GM06990 (cell line): ENCODE data around the gene TTC33.

Source experiments
- DNase-seq: peaks from one replicate; pipeline ENCODE4 v3.0.0-alpha.2; 2011; ENCODE audit not compliant: insufficient read length; ENCODE audit errors: extremely low read depth
- H3K27me3 ChIP-seq: replicated peaks from 2 replicates; pipeline ENCODE4 v1.6.0; 2011; ENCODE audit warnings: low read length; ENCODE audit not compliant: control insufficient read depth, insufficient read depth
- H3K36me3 ChIP-seq: 2 replicates; pipeline ENCODE4 v1.5.1; 2011; ENCODE audit warnings: low read length; ENCODE audit not compliant: control insufficient read depth, insufficient read depth
- H3K4me3 ChIP-seq: replicated peaks from 2 replicates; pipeline ENCODE4 v1.5.1; 2011; ENCODE audit warnings: low read depth, mild to moderate bottlenecking, control low read depth, low read length
- CTCF ChIP-seq: IDR thresholded peaks from 2 replicates; pipeline ENCODE4 v1.5.1; 2011; ENCODE audit warnings: low read length, control low read depth, mild to moderate bottlenecking, inconsistent platforms; ENCODE audit not compliant: insufficient read depth, poor library complexity, severe bottlenecking

The TTC33 gene

GRCh38 chr5:40690267-40690666, 65.5 kb downstream of the TTC33 start:
- Histone ChIP-seq H3K27me3 (no peaks in the 10 kb centered on the region), H3K4me3 (no peak overlapping the region), H3K36me3 (no peaks in the 10 kb centered on the region)
- no peak for TF ChIP-seq CTCF
- no peak for DNase-seq

GRCh38 chr5:40689438-40689837, 66.3 kb downstream of the TTC33 start:
- DNase-seq: no peak
- TF ChIP-seq CTCF: no peak
- H3K27me3 ChIP-seq: no peaks in the 10 kb centered on the region
- H3K36me3 ChIP-seq: no peaks in the 10 kb centered on the region
- no peak overlapping the region for H3K4me3 ChIP-seq

- no peak for TF ChIP-seq CTCF
- Histone ChIP-seq H3K4me3 (no peak overlapping the region), H3K36me3 (no peaks in the 10 kb centered on the region), H3K27me3 (no peaks in the 10 kb centered on the region)
- no peak for DNase-seq
These were observed 66.8 kb downstream of the TTC33 start for GRCh38 chr5:40688996-40689395.

GRCh38 chr5:40688127-40688761, 67.5 kb downstream of the TTC33 start:
- Histone ChIP-seq H3K36me3 (no peaks in the 10 kb centered on the region), H3K27me3 (no peaks in the 10 kb centered on the region), H3K4me3 (no peak overlapping the region)
- DNase-seq: peak; percentile 33
- TF ChIP-seq CTCF: peak; percentile 71

GRCh38 chr5:40687321-40687720, 68.4 kb downstream of the TTC33 start:
- DNase-seq: no peak
- Histone ChIP-seq H3K4me3 (no peak overlapping the region), H3K27me3 (no peaks in the 10 kb centered on the region), H3K36me3 (no peaks in the 10 kb centered on the region)
- no peak for TF ChIP-seq CTCF

- Histone ChIP-seq H3K27me3 (no peaks in the 10 kb centered on the region), H3K4me3 (no peak overlapping the region), H3K36me3 (no peaks in the 10 kb centered on the region)
- no peak for DNase-seq
- TF ChIP-seq CTCF: no peak
These were observed 69.7 kb downstream of the TTC33 start for GRCh38 chr5:40685976-40686486.
